Adrenal gland (tissue), 12 donors: ENCODE measurements around the gene TNRC6B. TPM values are rescaled to one million over a fixed set of nuclear protein-coding genes. Genes with fewer than 3 reads are reported as not detected.
A peak's percentile ranks its signal among the peaks of the same experiment; 100 is the strongest.

Source experiments
- DNase-seq, 7 donors: peaks; one replicate each; pipeline ENCODE4 v3.0.0-alpha.2; 2019 to 2020
- H3K27ac ChIP-seq, 5 donors: fragments of 200-600 bp; sonication (generic) in 4 of 5; 1 replicate in 3 of 5; 2 replicates in 2 of 5; pipeline versions ENCODE4 v1.5.1 to v1.8.0; 2016 to 2020; ENCODE audit warnings: mild to moderate bottlenecking in 1 of 5
- H3K27me3 ChIP-seq: fragments of 200-600 bp; 2 replicates; pipeline ENCODE4 v1.8.0; 2021
- H3K36me3 ChIP-seq, 2 donors: fragments of 200-600 bp; replicated peaks in 1 of 2; 1 replicate in 1 of 2; 2 replicates in 1 of 2; pipeline versions ENCODE4 v1.5.1 to v1.8.0; 2018 to 2022
- H3K4me1 ChIP-seq, 2 donors: fragments of 200-600 bp; replicated peaks in 1 of 2; 1 replicate in 1 of 2; 2 replicates in 1 of 2; pipeline versions ENCODE4 v1.5.1 to v1.8.0; 2018 to 2021
- H3K4me3 ChIP-seq, 4 donors: fragments of 200-600 bp; sonication (generic) in 3 of 4; one replicate each; pipeline ENCODE4 v1.5.1; 2016 to 2018
- H3K9me3 ChIP-seq, 3 donors: fragments of 200-600 bp; sonication (generic) in 1 of 3; replicated peaks in 1 of 3; 1 replicate in 2 of 3; 2 replicates in 1 of 3; pipeline versions ENCODE4 v1.5.1 to v1.8.0; 2016 to 2021
- POLR2A ChIP-seq, 2 donors: fragments of 450-650 bp; IDR thresholded peaks; one replicate each; pipeline ENCODE4 v1.6.1; 2017; ENCODE audit warnings: antibody characterized with exemption in 2 of 2, mild to moderate bottlenecking in 2 of 2, moderate library complexity in 1 of 2
- WGBS, 4 donors: extraction: QIAGEN DNeasy Blood & Tissue Kit in 2 of 4; methylation state at CpG; one replicate each; pipeline versions ENCODE4 v1.1.5 to v1.1.7; 2013 to 2017; 5-methylcytosine and 5-hydroxymethylcytosine counted together
- intact Hi-C, 2 donors: fragments of 100-400 bp; cut with DNase I; formaldehyde crosslinking; loops; one replicate each; pipeline versions ENCODE4 v1.14.1 to v1.15.0; 2022 to 2023
- polyA plus RNA-seq, 3 donors: library from polyadenylated mRNA; stranded (reverse); fragments of 200-250 nt in 2 of 3; fragments of 350-450 nt in 1 of 3; fragmentation: Illumina TruSeq in 1 of 3; extraction: RNeasy Lipid Tissue Mini Kit (QIAGEN cat#74804) in 1 of 3; gene quantifications; one replicate each; pipeline ENCODE4 v1.2.3, GENCODE V29; 2013 to 2014
- total RNA-seq, 9 donors: library from RNA; depleted of rRNA in 4 of 9; stranded (reverse); fragments of >200 nt in 4 of 9; fragments of 120-200 nt in 1 of 9; fragmentation: NEBNext Ultra II Directional in 1 of 9; extraction: Animal tissue kit (Norgen Biotek cat#: 25700) in 1 of 9; gene quantifications; one replicate each; pipeline versions ENCODE4 v1.1.0 to v1.2.4, GENCODE V29; 2013 to 2023
- TF ChIP-seq, protein P1 (sequence below), 6 experiments: fragments of 450-650 bp in 4 of 6; fragments of 200-600 bp in 2 of 6; sonication (generic) in 1 of 6; IDR thresholded peaks; 1 replicate in 5 of 6; 2 replicates in 1 of 6; pipeline versions ENCODE4 v1.5.1 to v1.8.0; 2016 to 2021; ENCODE audit warnings: antibody characterized with exemption in 6 of 6, mild to moderate bottlenecking in 2 of 6, moderate library complexity in 1 of 6
- donor health status: healthy with polysubstance abuse.
- donor health status: Bipolar disorder and iron deficiency.
- donor health status: DM: yes; HTN: yes; CAD: no.
- donor health status: DM: no; HTN: no; CAD: no.
- donor health status: DM: no; HTN: no; CAD: no.
- donor health status: DM: yes; HTN: yes; CAD: no.

Gene TNRC6B
- total and polyA plus RNA-seq, 12 donors, result 2.8 to 57.6 (median 32.8) TPM

DNA sequence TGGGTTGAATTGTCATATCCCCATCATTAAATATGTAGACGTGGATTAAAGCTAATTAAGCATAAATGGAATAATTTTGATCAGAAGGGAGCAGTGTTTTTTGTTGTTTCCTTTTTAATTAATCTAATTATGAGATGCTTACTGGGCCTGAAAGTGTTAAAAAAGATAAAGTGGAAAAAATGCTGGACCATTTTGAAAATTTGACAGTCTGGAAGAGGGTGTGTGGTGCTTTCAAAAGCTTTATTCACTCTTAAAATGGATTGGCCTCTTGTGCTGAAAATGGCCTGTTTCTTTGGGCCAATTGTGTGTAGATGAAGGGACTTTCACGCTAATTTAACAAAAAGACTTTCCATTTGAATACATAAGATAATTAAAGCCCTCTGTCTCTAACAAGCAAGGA lies 1.8 kb downstream of the TNRC6B start:
- Histone ChIP-seq H3K9me3 (no peaks in the 10 kb centered on the region), H3K36me3 (no peaks in the 10 kb centered on the region), H3K4me1 (peaks cover 25 to 63% of the 10 kb centered on the region in 2 donors), H3K27me3 (no peaks in the 10 kb centered on the region), H3K4me3 (peak overlapping the region in 1 of 4 donors; percentile 95), H3K27ac (peak overlapping the region in 3 of 5 donors; percentile 74 to 81 (median 80))
- intact Hi-C loops, result no loop called here
- 42 to 58% (median 44%) methylated on average over 2 of the region's 2 CpGs for WGBS, 4 donors
- TF ChIP-seq POLR2A (IDR thresholded peaks at IDR 0.05), result no peak
- TF ChIP-seq, protein P1, sequence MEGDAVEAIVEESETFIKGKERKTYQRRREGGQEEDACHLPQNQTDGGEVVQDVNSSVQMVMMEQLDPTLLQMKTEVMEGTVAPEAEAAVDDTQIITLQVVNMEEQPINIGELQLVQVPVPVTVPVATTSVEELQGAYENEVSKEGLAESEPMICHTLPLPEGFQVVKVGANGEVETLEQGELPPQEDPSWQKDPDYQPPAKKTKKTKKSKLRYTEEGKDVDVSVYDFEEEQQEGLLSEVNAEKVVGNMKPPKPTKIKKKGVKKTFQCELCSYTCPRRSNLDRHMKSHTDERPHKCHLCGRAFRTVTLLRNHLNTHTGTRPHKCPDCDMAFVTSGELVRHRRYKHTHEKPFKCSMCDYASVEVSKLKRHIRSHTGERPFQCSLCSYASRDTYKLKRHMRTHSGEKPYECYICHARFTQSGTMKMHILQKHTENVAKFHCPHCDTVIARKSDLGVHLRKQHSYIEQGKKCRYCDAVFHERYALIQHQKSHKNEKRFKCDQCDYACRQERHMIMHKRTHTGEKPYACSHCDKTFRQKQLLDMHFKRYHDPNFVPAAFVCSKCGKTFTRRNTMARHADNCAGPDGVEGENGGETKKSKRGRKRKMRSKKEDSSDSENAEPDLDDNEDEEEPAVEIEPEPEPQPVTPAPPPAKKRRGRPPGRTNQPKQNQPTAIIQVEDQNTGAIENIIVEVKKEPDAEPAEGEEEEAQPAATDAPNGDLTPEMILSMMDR (IDR thresholded peaks at IDR 0.05), result no peak
- DNase-seq, result no peak

DNA sequence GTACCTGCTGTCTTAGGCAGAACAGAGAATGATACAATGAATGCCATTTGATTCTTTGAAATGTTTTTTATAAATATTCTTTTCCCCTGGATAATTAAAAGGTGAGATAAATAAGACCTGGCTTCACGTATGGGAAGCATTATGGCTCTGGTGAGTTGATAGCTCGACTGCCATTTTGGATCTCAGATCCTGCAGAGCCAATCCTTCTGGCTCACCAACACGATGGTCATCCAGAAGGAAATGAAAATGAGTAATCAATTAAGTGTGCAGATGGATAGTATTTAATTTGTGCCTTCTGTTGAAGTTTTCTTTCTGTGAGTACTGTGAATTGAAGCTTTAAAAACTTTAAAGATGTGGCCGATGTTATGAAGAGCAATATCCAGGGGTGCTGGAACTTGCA lies 2.7 kb downstream of the TNRC6B start:
- peaks cover 29 to 69% of the 10 kb centered on the region in 2 donors for H3K4me1 ChIP-seq

GRCh38 chr22:40181323-40181722 lies 3.6 kb downstream of the TNRC6B start:
- WGBS, 4 donors, result 59 to 73% (median 72%) methylated on average over 2 to 3 of the region's 3 CpGs
- Histone ChIP-seq H3K36me3 (no peaks in the 10 kb centered on the region), H3K4me3 (no peak overlapping the region), H3K9me3 (no peaks in the 10 kb centered on the region), H3K4me1 (peaks cover 34 to 76% of the 10 kb centered on the region in 2 donors), H3K27me3 (no peaks in the 10 kb centered on the region), H3K27ac (no peak overlapping the region)
- no peak for DNase-seq
- TF ChIP-seq POLR2A (IDR thresholded peaks at IDR 0.05), result no peak
- TF ChIP-seq, protein P1 (IDR thresholded peaks at IDR 0.05), result no peak
- intact Hi-C loops, result no loop called here

More for the DNA sequence above, 2.7 kb downstream of the TNRC6B start:
- peak overlapping the region in 1 of 4 donors; percentile 95 for H3K4me3 ChIP-seq
- H3K27me3 ChIP-seq, result no peaks in the 10 kb centered on the region
- no peak for DNase-seq
- WGBS, 4 donors, result 65 to 74% (median 70%) methylated on average over 4 of the region's 4 CpGs
- TF ChIP-seq POLR2A (IDR thresholded peaks at IDR 0.05), result no peak
- TF ChIP-seq, protein P1 (IDR thresholded peaks at IDR 0.05), result no peak
- peak overlapping the region in 1 of 5 donors; percentile 81 for H3K27ac ChIP-seq
- no peaks in the 10 kb centered on the region for H3K36me3 ChIP-seq
- intact Hi-C loops, result no loop called here
- H3K9me3 ChIP-seq, result no peaks in the 10 kb centered on the region

- no peak for TF ChIP-seq POLR2A (IDR thresholded peaks at IDR 0.05)
- TF ChIP-seq, protein P1 (IDR thresholded peaks at IDR 0.05), result no peak
- DNase-seq, result no peak
- Histone ChIP-seq H3K36me3 (no peaks in the 10 kb centered on the region), H3K9me3 (no peaks in the 10 kb centered on the region), H3K4me3 (no peak overlapping the region), H3K27ac (no peak overlapping the region), H3K4me1 (peaks cover 32 to 68% of the 10 kb centered on the region in 2 donors), H3K27me3 (no peaks in the 10 kb centered on the region)
- intact Hi-C loops, result no loop called here
- 72 to 80% (median 79%) methylated on average over 4 of the region's 4 CpGs for WGBS, 4 donors
Measured at GRCh38 chr22:40182231-40182835, 4.6 kb downstream of the TNRC6B start.
